ENCODE measurements around the gene HHEX.
A peak's percentile ranks its signal among the peaks of the same experiment; 100 is the strongest.

Gene HHEX

GRCh38 chr10:92692697-92693533, 3.2 kb downstream of the HHEX start:
- no peak for TF ChIP-seq CTCF (IDR thresholded peaks at IDR 0.05; ENCODE audit: low read depth, low read length)
- no peak for DNase-seq (ENCODE audit: low read depth in 2 of 2)
- peak overlapping the region in 1 of 2 donors; percentile 80 for H3K4me3 ChIP-seq (replicated peaks in 1 of 2; ENCODE audit: low read depth in 2 of 2, low read length in 2 of 2)

GRCh38 chr10:92693534-92693893, 3.8 kb downstream of the HHEX start:
- no peak for DNase-seq (ENCODE audit: low read depth in 2 of 2)
- TF ChIP-seq CTCF (IDR thresholded peaks at IDR 0.05; ENCODE audit: low read depth, low read length) = no peak
- H3K4me3 ChIP-seq (replicated peaks in 1 of 2; ENCODE audit: low read depth in 2 of 2, low read length in 2 of 2) = no peak overlapping the region

- peak overlapping the region; percentile 27 to 45 for H3K4me3 ChIP-seq (replicated peaks in 1 of 2; ENCODE audit: low read depth in 2 of 2, low read length in 2 of 2)
- no peak for TF ChIP-seq CTCF (IDR thresholded peaks at IDR 0.05; ENCODE audit: low read depth, low read length)
- DNase-seq (ENCODE audit: low read depth in 2 of 2) = peak; percentile 55 to 67
Observed at GRCh38 chr10:92695679-92696605, 6.2 kb downstream of the HHEX start.

- no peak overlapping the region for H3K4me3 ChIP-seq (replicated peaks in 1 of 2; ENCODE audit: low read depth in 2 of 2, low read length in 2 of 2)
- TF ChIP-seq CTCF (IDR thresholded peaks at IDR 0.05; ENCODE audit: low read depth, low read length) = no peak
- DNase-seq (ENCODE audit: low read depth in 2 of 2) = no peak
Observed at GRCh38 chr10:92696606-92697383, 7.0 kb downstream of the HHEX start.

GRCh38 chr10:92697663-92698511, 8.1 kb downstream of the HHEX start:
- no peak overlapping the region for H3K4me3 ChIP-seq (replicated peaks in 1 of 2; ENCODE audit: low read depth in 2 of 2, low read length in 2 of 2)
- DNase-seq (ENCODE audit: low read depth in 2 of 2) = no peak
- TF ChIP-seq CTCF (IDR thresholded peaks at IDR 0.05; ENCODE audit: low read depth, low read length) = no peak

GRCh38 chr10:92699193-92699517, 9.4 kb downstream of the HHEX start:
- H3K4me3 ChIP-seq (replicated peaks in 1 of 2; ENCODE audit: low read depth in 2 of 2, low read length in 2 of 2) = peak overlapping the region; percentile 40 to 41
- no peak for TF ChIP-seq CTCF (IDR thresholded peaks at IDR 0.05; ENCODE audit: low read depth, low read length)
- no peak for DNase-seq (ENCODE audit: low read depth in 2 of 2)
